ENCODE results near the gene AXIN1.
A peak's percentile ranks its signal among the peaks of the same experiment; 100 is the strongest.
"Not testable (repeated sequence)": the region's sequence is repeated elsewhere in the genome, so short reads cannot be mapped to it uniquely, and the experiment has no call there.

Gene AXIN1

GRCh38 chr16:381012-381788, 28.7 kb upstream of the AXIN1 start:
- DNase-seq: no peak

- DNase-seq: no peak
These were observed 28.2 kb upstream of the AXIN1 start for GRCh38 chr16:380762-381011.

GRCh38 chr16:379961-380761, 27.6 kb upstream of the AXIN1 start:
- DNase-seq: no peak

GRCh38 chr16:379183-379960, 26.8 kb upstream of the AXIN1 start:
- peak; percentile 94 to 96 for DNase-seq

- no peak for DNase-seq
These were observed 26.3 kb upstream of the AXIN1 start for GRCh38 chr16:378821-379182.

- DNase-seq: not testable (repeated sequence)
These were observed 25.7 kb upstream of the AXIN1 start for GRCh38 chr16:378113-378820.

- DNase-seq: no peak
These were observed 25.0 kb upstream of the AXIN1 start for GRCh38 chr16:377419-377951.

GRCh38 chr16:376817-377418, 24.4 kb upstream of the AXIN1 start:
- no peak for DNase-seq

GRCh38 chr16:375927-376816, 23.6 kb upstream of the AXIN1 start:
- DNase-seq: no peak

- no peak for DNase-seq
These were observed 22.7 kb upstream of the AXIN1 start for GRCh38 chr16:375212-375611.

GRCh38 chr16:374616-374926, 22.0 kb upstream of the AXIN1 start:
- no peak for DNase-seq

- no peak for DNase-seq
These were observed 21.5 kb upstream of the AXIN1 start for GRCh38 chr16:373848-374615.

- DNase-seq: no peak
These were observed 20.6 kb upstream of the AXIN1 start for GRCh38 chr16:373020-373598.

GRCh38 chr16:372302-372983, 19.9 kb upstream of the AXIN1 start:
- no peak for DNase-seq

GRCh38 chr16:371515-372301, 19.2 kb upstream of the AXIN1 start:
- DNase-seq: peak; percentile 83 to 93

- DNase-seq: no peak
These were observed 18.5 kb upstream of the AXIN1 start for GRCh38 chr16:370979-371514.

- DNase-seq: peak; percentile 95 to 96
These were observed 17.9 kb upstream of the AXIN1 start, which contains the start of gene MRPL28 for GRCh38 chr16:370443-370842. Gene MRPL28 (minus strand): TSS chr16:370538. CDS start chr16:370218, 320 bp downstream.

- no peak for DNase-seq
These were observed 17.4 kb upstream of the AXIN1 start for GRCh38 chr16:369866-370436.
